AG09319 (cell line): ENCODE measurements around the gene SLC16A9.

ENCODE experiments used
- DNase-seq: peaks from one replicate; pipeline ENCODE4 v3.0.0-alpha.2; 2010; ENCODE audit warnings: low read depth; ENCODE audit errors: extremely low read depth
- CTCF ChIP-seq: IDR thresholded peaks from 2 replicates; pipeline ENCODE4 v1.5.1; 2011; ENCODE audit warnings: low read depth, mild to moderate bottlenecking, inconsistent platforms, low read length, moderate library complexity

Gene SLC16A9

DNA sequence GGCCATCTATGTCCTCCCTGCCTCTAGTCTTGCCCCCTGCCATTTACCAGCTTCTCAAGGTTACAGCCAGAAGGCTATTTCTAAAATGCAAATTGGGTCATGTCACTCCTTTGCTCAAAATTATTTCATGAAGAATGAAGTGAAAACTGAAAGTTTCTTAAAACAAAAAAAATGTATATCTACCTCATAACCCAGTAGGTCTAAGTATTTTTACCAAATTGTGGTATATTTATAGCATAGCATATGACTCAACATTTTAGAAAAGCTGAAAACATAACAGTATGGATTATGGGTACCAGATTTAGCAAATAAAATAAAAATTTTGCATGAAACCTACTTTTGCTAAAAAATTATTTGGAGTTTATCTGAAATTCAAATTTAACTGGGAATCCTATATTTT is 78.4 kb downstream of the SLC16A9 start:
- no peak for DNase-seq
- no peak for TF ChIP-seq CTCF

- DNase-seq, result no peak
- TF ChIP-seq CTCF, result no peak
These were observed 80.7 kb downstream of the SLC16A9 start for GRCh38 chr10:59628965-59629364.

DNA sequence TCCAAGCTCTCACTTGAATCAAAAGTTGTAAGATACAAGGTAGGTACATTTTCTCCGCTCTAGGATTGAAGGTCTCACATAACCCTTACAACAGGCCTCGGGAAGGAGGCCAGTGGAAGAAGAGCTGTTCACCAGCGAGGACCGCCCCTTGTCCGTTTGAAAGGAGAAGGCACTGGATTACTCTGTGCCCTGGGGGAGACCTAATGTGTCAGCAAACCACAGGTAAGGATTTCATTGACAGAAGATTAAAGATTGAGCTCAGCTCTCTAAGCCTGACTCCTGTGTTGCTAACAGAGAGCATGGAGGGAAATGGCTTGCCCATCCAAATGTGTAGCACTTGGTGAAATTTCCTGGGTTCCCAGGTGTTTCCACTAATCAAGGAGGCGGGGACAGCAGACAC is 81.2 kb downstream of the SLC16A9 start:
- no peak for TF ChIP-seq CTCF

GRCh38 chr10:59627366-59628018 is 82.2 kb downstream of the SLC16A9 start:
- TF ChIP-seq CTCF, result no peak
- DNase-seq, result no peak

More for the DNA sequence above, 81.2 kb downstream of the SLC16A9 start:
- DNase-seq, result no peak

DNA sequence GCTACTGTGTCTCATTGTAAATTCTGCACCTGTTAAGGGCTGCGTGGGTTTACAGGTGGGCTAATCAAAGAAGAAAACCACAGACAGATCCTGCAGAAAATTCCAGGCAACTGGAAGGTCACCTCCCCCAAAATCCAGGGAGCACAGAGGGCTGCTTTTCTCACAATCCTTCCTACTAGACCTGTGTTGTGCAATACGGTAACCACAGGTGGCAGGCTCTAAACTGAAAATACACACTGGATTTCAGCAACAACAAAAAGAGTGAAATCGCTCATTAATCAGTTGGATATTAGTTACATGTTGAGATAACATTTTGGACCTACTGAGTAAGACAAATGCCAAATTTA is 83.2 kb downstream of the SLC16A9 start:
- no peak for DNase-seq

DNA sequence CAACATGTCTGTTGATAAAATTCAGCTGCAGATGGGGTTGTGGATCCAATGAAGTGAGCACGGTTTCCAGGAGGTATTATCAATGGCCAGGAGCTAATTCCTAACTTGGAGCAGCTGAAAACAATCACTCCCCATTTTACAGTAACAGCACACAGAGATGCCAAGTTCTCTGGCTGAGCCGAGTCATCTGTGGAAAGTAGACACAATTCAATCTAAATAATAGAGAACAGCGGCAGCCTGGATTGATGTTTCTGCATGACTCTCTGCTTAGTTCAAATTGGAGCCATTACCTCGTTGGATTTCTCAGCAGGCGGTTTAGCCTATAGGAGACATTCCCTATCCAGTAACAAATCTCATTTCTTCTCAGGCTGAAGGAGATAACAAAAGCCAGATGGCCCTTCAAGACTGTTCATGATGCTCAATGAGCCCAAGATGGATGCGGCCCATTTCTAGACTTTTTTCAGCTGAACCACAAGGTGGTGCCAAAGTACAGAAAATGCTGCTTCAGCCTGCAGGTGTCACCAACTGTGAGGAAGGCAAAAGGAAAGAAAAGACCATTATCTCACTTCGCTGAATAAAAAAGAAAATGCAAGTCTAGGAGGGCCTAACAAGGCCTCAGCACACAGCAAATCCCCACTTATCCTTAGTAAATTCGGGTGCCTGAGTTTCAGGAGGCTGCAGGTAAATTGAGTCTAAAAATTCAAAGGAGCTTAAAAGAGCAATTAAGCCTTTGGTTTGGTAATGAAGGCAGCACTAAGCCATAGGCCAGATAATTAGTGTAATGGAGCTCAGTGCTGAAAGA is 83.7 kb downstream of the SLC16A9 start:
- peak; percentile 64 for DNase-seq
- peak; percentile 75 for TF ChIP-seq CTCF

More for the DNA sequence above, 83.2 kb downstream of the SLC16A9 start:
- TF ChIP-seq CTCF, result no peak

DNA sequence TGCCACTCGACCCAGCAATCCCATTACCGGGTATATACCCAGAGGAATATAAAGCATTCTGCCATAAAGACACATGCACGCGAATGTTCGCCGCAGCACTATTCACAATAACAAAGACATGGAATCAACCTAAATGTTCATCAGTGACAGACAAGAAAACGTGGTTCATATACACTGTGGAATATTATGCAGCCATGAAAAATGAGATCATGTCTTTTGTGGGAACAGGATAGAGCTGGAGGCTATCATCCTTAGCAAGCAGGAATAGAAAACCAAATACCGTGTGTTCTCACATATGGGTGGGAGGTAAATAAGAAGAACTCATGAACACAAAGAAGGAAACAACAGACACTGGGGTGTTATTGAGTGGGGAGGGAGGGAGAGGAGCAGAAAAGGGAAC is 84.7 kb downstream of the SLC16A9 start:
- DNase-seq, result no peak
- no peak for TF ChIP-seq CTCF
